ENCODE data around the gene IQUB. TPM values are rescaled to one million over a fixed set of nuclear protein-coding genes. Genes with fewer than 3 reads are reported as not detected.
"Not testable (repeated sequence)": the region's sequence is repeated elsewhere in the genome, so short reads cannot be mapped to it uniquely, and the experiment has no call there.

Gene IQUB
- total and polyA plus RNA-seq, 10 donors, result 0.05 to 1.0 (median 0.35) TPM

DNA sequence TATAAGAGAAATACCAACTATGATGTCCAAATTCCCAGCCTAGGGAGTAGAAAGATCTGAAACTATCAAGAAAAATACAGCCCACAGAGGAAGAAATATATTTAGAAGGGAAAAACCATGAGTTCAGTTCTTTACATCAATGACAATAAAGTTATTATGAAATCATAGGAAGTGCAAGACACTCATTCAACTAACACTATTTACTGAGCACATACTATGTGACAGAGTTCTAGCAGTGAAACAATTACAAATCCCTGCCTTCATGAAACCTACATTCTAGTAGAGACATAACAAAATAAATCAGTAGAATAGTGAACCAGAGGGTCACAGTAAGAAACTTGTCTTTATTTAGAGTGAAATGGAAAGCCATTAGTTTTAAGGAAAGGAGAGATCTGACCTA, 21.1 kb upstream of the IQUB start:
- intact Hi-C loops (cut with DNase I; ENCODE audit: low total_unique reads), result no loop called here
- Histone ChIP-seq H3K9me3 (peaks cover 0 to 4% (median 0%) of the 10 kb centered on the region in 8 donors), H3K27me3 (replicated peaks in 1 of 7) (no peaks in the 10 kb centered on the region), H3K4me3 (no peak overlapping the region), H3K4me1 (peaks cover 6 to 57% (median 39%) of the 10 kb centered on the region in 6 donors), H3K36me3 (peaks cover 0 to 48% (median under 1%) of the 10 kb centered on the region in 6 donors), H3K27ac (no peak overlapping the region)
- TF ChIP-seq POLR2AphosphoS5 (IDR thresholded peaks at IDR 0.05) (no peak), POLR2A (IDR thresholded peaks at IDR 0.05) (no peak)
- TF ChIP-seq, protein P1, sequence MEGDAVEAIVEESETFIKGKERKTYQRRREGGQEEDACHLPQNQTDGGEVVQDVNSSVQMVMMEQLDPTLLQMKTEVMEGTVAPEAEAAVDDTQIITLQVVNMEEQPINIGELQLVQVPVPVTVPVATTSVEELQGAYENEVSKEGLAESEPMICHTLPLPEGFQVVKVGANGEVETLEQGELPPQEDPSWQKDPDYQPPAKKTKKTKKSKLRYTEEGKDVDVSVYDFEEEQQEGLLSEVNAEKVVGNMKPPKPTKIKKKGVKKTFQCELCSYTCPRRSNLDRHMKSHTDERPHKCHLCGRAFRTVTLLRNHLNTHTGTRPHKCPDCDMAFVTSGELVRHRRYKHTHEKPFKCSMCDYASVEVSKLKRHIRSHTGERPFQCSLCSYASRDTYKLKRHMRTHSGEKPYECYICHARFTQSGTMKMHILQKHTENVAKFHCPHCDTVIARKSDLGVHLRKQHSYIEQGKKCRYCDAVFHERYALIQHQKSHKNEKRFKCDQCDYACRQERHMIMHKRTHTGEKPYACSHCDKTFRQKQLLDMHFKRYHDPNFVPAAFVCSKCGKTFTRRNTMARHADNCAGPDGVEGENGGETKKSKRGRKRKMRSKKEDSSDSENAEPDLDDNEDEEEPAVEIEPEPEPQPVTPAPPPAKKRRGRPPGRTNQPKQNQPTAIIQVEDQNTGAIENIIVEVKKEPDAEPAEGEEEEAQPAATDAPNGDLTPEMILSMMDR (IDR thresholded peaks at IDR 0.05 in 8 of 11, conservative IDR thresholded peaks at IDR 0.05 in 3 of 11), result no peak
- DNase-seq, result no peak

DNA sequence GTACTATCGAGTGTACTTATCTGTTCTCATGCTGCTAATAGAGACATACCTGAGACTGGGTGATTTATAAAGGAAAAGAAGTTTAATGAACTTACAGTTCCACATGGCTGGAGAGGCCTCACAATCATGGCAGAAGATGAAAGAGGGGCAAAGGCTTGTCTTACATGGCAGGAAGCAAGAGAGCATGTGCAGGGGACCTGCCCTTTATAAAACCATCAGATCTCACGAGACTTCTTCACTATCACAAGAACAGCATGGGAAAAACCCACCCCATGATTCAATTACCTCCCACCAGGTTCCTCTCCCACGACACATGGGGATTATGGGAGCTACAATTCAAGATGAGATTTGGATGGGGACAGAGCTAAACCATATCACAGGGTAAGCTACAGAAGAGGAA, 18.8 kb upstream of the IQUB start:
- intact Hi-C loops (cut with DNase I; ENCODE audit: low total_unique reads), result no loop called here
- H3K4me1 ChIP-seq, result peaks cover 6 to 70% (median 38%) of the 10 kb centered on the region in 6 donors

DNA sequence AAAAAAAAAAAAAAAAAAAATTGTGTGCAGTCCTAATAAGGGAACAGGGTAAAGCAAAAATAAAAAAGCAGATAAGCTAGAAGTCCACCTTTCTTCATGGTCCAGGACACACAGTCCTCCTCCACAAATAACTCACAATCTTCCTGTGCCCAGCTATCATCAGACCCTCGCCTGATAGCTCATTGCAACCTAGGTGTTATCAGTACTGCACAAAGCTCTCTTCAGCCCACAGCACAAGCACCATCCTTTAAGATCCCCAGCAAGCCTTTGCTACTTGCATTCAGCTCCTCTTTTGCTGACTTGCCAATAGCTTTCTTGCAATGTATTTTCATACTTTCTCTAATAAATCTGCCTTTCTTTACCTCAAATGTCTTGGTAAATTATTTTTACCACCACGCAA, 18.2 kb upstream of the IQUB start:
- intact Hi-C loops (cut with DNase I; ENCODE audit: low total_unique reads), result no loop called here
- 93 to 99% (median 97%) methylated on average over 2 of the region's 2 CpGs for WGBS, 5 donors

More for the DNA sequence above, 18.8 kb upstream of the IQUB start:
- peaks cover 0 to 70% (median 13%) of the 10 kb centered on the region in 6 donors for H3K36me3 ChIP-seq
- WGBS, 5 donors, result 84 to 94% (median 88%) methylated on average over 3 of the region's 3 CpGs
- H3K27ac ChIP-seq, result no peak overlapping the region
- H3K27me3 ChIP-seq (replicated peaks in 1 of 7), result no peaks in the 10 kb centered on the region
- no peak overlapping the region for H3K4me3 ChIP-seq
- DNase-seq, result no peak
- H3K9me3 ChIP-seq, result peaks cover 0 to 4% (median 0%) of the 10 kb centered on the region in 8 donors
- no peak for TF ChIP-seq POLR2AphosphoS5 (IDR thresholded peaks at IDR 0.05)
- TF ChIP-seq, protein P1 (IDR thresholded peaks at IDR 0.05 in 8 of 11, conservative IDR thresholded peaks at IDR 0.05 in 3 of 11), result no peak
- no peak for TF ChIP-seq POLR2A (IDR thresholded peaks at IDR 0.05)

DNA sequence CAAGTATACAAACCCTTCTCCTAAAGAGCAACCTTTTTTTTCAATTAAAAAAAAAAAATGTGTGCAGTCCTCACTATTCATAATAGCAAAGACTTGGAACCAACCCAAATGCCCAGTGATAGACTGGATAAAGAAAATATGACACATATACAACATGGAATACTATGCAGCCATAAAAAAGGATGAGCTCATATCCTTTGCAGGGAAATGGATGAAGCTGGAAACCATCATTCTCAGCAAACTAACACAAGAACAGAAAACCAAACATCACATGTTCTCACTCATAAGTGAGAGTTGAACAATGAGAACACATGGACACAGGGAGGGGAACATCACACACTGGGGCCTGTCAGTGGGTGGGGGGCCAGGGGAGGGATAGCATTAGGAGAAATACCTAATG, 17.7 kb upstream of the IQUB start:
- Histone ChIP-seq H3K4me1 (peaks cover 6 to 75% (median 39%) of the 10 kb centered on the region in 6 donors), H3K36me3 (peaks cover 0 to 80% (median 16%) of the 10 kb centered on the region in 6 donors)
- DNase-seq; H3K27me3 ChIP-seq (replicated peaks in 1 of 7); H3K4me3 ChIP-seq; intact Hi-C loops (cut with DNase I; ENCODE audit: low total_unique reads); H3K9me3 ChIP-seq; H3K27ac ChIP-seq: not testable (repeated sequence)

More for the DNA sequence above, 18.2 kb upstream of the IQUB start:
- TF ChIP-seq, protein P1 (IDR thresholded peaks at IDR 0.05 in 8 of 11, conservative IDR thresholded peaks at IDR 0.05 in 3 of 11), result no peak
- TF ChIP-seq POLR2A (IDR thresholded peaks at IDR 0.05) (no peak), POLR2AphosphoS5 (IDR thresholded peaks at IDR 0.05) (no peak)
- Histone ChIP-seq H3K27me3 (replicated peaks in 1 of 7) (no peaks in the 10 kb centered on the region), H3K36me3 (peaks cover 0 to 75% (median 13%) of the 10 kb centered on the region in 6 donors), H3K4me3 (no peak overlapping the region), H3K27ac (no peak overlapping the region), H3K9me3 (peaks cover 0 to 4% (median 0%) of the 10 kb centered on the region in 8 donors), H3K4me1 (peaks cover 6 to 72% (median 40%) of the 10 kb centered on the region in 6 donors)
- no peak for DNase-seq

DNA sequence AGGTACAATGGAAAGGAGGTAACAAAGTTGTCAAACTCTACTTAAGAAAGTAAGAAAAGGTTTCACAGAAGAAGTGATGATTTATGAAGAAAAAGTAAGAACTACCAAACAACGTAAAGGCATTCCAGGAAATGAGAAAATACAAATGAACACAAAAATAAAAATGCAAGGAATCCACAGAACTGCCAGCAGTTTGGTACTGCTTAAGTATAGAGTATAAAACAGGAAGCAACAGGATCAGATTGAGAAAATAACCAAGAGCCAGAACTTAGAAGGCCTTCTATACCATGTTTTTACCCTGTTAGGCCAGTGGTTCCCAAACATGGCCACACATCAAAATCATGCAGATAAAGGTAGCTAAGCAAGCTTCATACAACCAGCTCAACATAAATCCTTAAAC, 14.0 kb upstream of the IQUB start:
- peaks cover 0 to 4% (median 0%) of the 10 kb centered on the region in 8 donors for H3K9me3 ChIP-seq
- no peak for TF ChIP-seq POLR2A (IDR thresholded peaks at IDR 0.05)
- TF ChIP-seq, protein P1 (IDR thresholded peaks at IDR 0.05 in 8 of 11, conservative IDR thresholded peaks at IDR 0.05 in 3 of 11), result no peak
- no peak for TF ChIP-seq POLR2AphosphoS5 (IDR thresholded peaks at IDR 0.05)
- intact Hi-C loops (cut with DNase I; ENCODE audit: low total_unique reads), result no loop called here
- H3K36me3 ChIP-seq, result peaks cover 0 to 84% (median 18%) of the 10 kb centered on the region in 6 donors
- WGBS, 5 donors, result 76 to 87% (median 80%) methylated on average over 1 of the region's 1 CpG
- H3K27me3 ChIP-seq (replicated peaks in 1 of 7), result no peaks in the 10 kb centered on the region
- peaks cover 0 to 46% (median 5%) of the 10 kb centered on the region in 6 donors for H3K4me1 ChIP-seq
- no peak overlapping the region for H3K4me3 ChIP-seq
- no peak overlapping the region for H3K27ac ChIP-seq
- DNase-seq, result no peak

Data from spleen (tissue), 11 donors.